GM19468 (cell line): ENCODE measurements around the gene NELFE.
A peak's percentile ranks its signal among the peaks of the same experiment; 100 is the strongest.
"Not testable (repeated sequence)": the region's sequence is repeated elsewhere in the genome, so short reads cannot be mapped to it uniquely, and the experiment has no call there.

Experiments
- ATAC-seq: cut with Tn5 transposase; IDR thresholded peaks from one replicate; pipeline ENCODE4 v1.9.1; 2021; ENCODE audit warnings: mild to moderate bottlenecking, moderate library complexity, moderate number of reproducible peaks; ENCODE audit not compliant: unreplicated experiment; ENCODE audit errors: extremely low read depth

Gene NELFE

GRCh38 chr6:31976065-31976464, 17.3 kb upstream of the NELFE start:
- not testable (repeated sequence) for ATAC-seq

- ATAC-seq = no peak
These were observed 14.1 kb upstream of the NELFE start for GRCh38 chr6:31972709-31973350.

DNA sequence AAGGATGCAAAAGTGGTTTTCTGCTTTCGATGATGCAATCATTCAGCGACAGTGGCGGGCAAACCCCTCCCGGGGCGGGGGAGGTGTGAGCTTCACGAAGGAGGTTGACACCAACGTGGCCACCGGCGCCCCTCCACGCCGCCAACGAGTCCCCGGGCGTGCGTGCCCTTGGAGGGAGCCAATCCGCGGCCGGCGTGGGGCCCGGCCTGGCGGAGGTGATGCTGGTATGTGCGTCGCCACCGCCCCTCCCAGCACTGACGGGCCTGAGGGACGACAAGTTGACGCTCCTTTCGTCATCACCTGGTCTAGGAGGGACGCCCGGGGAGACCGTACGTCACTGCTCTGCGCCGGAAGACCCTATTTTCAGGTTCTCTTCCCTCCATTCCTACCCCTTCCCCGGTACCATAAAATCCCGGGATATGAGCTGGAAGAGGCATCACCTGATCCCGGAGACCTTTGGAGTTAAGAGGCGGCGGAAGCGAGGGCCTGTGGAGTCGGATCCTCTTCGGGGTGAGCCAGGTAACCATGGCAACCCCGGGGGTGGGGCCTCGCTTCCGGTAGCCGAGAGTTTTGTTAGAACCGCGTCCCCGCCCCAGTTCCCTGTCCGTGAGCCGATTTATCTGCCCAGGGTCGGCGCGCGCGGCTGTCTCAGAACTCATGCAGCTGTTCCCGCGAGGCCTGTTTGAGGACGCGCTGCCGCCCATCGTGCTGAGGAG, 13.4 kb upstream of the NELFE start, which contains the start of gene DXO:
Gene DXO (minus strand): TSS at position 146 of the 716 bp plus-strand sequence. CDS start 463 bp downstream, outside the sequence.
- ATAC-seq = peak; percentile 72

DNA sequence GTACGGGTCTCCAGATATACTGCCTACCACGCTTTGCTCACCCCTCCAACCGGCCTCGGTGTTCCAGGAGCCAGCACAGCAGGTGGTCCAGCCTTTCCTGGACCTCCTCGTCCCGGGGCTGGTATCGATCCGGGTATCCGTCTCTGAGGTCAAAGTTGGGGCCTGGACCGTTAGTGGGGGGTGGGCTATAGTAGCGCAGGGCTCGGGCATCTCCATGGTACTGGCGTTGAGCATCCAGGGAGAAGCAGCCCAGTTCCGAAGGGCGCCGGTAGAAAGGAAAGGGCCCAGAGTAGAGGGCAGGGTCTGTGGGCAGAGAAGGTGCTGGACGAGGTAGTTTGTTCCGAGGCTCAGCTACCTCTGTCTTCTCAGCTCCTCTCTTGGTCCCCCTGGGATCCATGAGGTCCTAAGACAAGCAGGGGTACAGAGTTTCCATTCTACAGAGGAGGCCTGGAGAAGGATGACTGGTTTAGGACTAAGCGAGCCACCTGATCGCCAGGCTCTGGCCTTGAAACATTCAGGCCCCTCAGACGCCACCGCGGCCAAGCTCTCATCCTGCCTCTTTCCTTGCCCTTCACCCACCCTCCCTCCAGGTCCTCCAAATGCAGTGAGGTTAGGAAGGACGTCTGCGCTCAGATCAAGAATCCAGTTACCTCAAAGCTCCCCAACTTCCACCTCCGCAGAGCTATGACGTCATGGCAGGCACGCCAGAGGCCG, 12.7 kb upstream of the NELFE start:
- ATAC-seq = no peak

DNA sequence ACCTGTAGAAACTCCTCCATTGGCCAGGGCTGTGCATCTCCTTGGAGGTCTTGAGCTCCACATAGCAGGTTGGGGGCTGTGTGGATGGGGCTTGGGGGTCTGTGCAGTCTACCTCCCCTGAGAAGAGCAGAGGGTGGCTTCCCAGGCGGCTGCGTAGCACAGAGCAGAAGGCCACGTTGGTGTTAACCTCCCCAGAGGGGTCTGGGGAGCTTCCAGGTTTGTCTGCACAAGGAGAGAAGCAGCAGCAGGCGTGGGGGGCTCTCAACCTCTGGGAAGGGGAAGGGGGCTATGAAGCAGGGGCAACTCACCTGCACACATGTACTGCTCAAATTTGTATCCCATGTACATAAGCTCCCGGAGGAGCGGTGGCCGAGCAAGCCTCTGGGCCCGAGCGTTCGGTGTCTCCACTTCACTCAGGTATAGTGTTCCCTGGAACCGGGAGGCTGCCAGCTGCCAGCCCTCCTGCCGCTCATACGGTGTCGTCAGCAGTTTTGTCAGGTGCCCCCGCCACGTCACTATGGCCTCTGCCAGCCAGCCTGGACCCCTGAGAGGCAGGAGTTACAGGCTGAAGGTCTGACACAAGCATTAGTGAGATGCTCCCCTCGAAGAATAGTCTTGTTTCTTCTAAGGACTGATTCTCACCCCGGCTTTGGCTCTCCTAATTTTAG, 12.0 kb upstream of the NELFE start:
- ATAC-seq = no peak

DNA sequence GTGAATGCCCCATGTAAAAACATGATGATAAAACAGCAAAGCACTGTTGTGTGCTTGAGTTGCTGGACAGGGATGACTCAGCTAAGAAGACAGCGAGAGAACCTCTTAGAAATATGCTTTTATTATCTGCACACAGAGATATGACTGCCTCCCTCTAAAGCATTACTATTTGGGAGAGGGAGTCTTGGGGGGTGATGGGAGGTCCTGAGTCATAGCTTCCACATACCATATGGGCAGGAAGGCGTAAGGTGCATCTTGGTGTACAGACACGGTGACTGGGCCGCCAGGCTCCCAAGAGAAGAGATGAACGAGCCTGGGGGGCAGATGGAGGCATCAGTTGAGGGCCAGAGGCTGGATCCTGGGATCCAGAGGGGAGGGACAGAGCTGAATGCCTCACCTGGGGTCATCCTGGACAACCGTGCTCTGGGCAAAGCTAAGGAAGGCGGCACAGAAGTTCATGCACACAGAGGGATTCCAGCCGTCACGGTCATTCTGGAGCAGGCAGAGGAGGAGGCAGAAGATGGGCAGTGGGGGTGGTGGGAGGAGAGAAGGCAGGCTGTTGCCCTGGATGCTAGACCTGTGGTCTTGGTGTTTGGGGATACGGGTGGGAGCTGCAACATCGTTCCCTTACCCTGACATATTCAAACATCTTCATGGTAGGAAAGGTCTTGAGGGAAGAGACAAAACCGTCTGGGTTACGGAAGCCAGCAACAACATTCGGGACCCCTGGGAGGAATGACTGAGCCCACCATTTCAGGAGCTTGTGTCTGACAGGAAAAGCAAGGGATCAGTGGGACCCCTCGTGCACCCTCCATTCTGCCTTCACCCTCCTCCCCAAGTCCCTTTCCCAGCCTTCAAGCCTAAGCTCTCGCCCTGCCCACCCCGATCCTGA, 11.2 kb upstream of the NELFE start:
- ATAC-seq = no peak

- ATAC-seq = no peak
These were observed 10.3 kb upstream of the NELFE start for GRCh38 chr6:31968791-31969711.

- ATAC-seq = no peak
These were observed 9.6 kb upstream of the NELFE start for GRCh38 chr6:31968326-31968725.

DNA sequence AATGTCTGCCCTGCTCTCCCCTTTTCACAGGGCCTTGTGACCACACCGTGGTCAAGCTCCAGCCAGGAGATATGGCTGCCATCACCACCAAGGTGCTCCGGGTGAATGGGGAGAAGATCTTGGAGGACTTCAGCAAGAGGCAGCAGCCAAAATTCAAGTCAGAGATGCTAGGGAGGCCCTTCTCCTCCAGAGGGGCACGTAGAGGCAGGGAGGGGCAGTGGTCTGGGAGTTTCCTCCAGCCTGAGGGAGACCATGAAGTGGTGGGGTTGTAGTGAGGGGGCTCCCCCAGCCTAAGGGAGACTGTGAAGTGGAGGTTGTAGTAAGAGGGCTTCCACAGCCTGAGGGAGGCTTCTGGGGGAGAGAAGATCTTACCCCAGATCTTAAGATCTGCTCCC, 9.2 kb upstream of the NELFE start:
- no peak for ATAC-seq

DNA sequence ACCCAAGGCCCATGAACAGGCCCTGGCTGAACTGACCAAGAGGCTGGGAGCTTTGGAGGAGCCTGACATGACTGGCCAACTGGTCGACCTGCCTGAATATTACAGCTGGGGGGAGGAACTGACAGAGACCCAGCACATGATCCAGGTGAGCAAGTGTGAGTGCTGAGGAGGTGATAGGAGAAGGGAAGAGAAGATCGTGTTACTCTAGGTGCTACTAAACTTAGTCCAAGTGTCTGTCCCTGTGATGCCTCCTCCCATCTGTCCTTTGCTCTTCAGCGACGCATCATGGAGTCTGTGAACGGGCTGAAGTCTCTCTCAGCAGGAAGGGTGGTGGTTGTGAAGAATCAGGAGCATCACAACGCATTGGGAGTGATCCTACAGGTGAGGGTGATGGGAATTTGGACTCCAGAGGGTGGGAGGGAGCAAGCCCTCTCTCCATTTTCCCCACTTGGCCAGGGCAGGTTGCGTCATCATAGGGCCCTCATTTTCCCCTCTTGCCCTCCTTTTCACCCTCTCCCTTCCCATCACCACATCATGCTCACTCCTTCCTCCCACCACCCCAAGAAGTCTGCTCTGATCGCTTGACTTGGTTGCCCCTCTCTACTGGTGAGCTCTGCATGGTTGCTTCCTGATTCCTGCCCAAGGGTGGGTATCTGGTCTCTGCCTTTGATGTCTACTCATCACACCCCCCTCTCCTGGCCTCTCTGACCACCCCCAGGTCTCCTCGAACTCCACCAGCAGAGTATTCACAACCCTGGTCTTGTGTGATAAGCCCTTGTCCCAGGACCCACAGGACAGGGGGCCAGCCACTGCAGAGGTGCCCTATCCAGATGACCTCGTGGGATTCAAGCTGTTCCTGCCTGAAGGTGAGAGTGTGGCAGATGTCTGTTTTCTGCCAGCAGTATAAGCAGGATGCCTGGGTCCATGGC, 8.5 kb upstream of the NELFE start:
- ATAC-seq = no peak

GRCh38 chr6:31966506-31966905, 7.7 kb upstream of the NELFE start:
- no peak for ATAC-seq

GRCh38 chr6:31965700-31966099, 6.9 kb upstream of the NELFE start:
- ATAC-seq = no peak

DNA sequence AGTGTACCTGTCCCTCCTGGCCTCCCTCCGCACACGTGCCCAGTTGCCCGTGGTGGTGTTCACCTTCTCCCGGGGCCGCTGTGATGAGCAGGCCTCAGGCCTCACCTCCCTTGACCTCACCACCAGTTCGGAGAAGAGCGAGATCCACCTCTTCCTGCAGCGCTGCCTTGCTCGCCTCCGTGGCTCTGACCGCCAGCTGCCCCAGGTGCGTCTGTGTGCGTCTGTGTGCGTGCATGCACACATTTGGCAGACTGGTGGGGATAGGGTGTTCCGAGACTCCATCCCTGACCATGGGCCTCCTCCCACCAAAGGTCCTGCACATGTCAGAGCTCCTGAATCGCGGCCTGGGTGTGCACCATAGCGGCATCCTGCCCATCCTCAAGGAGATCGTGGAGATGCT, 5.2 kb upstream of the NELFE start:
- no peak for ATAC-seq

DNA sequence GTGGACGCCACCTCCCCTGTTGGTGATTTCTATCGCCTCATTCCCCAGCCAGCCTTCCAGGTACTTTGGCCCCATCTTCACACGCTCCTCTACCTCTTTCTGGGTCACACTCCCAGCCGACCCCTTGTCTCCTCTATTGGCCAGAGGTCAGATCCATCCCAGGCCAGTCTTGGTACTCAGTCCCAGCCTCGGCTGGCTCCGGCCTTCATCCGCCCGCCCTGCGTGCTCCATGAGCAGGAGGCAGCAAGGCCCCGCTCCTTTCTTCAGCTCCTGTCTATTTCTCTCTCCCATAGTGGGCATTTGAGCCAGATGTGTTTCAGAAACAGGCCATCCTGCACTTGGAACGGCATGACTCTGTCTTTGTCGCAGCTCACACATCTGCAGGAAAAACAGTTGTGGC, 2.8 kb upstream of the NELFE start:
- ATAC-seq = no peak

DNA sequence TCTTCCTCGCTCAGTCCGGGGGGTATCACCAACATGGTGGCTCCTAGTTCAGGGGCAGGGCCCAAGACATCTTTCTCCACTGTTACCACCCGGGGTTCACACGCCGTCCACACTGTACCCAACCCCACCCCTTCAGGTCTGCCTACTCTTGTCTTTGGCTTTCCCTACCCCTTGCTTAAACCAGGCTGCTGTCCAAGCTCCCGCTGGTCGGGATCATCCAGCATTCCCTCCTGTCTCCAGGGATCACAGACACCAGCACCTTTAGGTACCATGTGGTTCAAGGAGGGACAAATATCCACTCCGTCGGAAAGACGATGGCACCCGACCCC, 395 bp downstream of the NELFE start:
- ATAC-seq = no peak

GRCh38 chr6:31956796-31957195, 2.0 kb downstream of the NELFE start:
- ATAC-seq = no peak

DNA sequence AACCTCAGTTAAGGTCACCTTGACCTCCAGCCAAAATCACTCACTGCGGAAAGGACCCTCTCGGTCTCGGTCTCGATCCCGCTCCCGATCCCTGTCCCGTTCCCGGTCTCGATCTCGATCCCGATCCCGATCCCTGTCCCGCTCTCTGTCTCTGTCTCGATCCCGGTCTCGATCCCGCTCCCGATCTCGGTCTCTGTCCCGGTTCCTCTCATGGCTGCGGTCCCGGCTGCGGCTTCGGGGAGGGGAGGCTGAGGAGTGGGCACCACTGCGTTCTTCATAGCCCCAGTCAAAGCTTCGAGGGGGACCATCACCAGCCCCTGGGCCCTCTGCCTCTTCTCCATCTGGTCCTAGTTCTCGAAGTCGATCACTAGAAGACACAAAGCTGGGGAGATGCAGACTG, 4.3 kb downstream of the NELFE start:
- ATAC-seq = no peak

GRCh38 chr6:31952890-31953289, 5.9 kb downstream of the NELFE start:
- ATAC-seq = no peak
